Smooth muscle cell (in vitro differentiated cells): ENCODE data around the gene TESPA1. TPM values are rescaled to one million over a fixed set of nuclear protein-coding genes. Genes with fewer than 3 reads are reported as not detected.
"Not testable (repeated sequence)": the region's sequence is repeated elsewhere in the genome, so short reads cannot be mapped to it uniquely, and the experiment has no call there.

Experiments used
- DNase-seq: peaks from one replicate; lab custom pipeline; 2025; ENCODE audit not compliant: unreplicated experiment; lab: John Stamatoyannopoulos, UW
- H2AFZ ChIP-seq: fragments of 200-600 bp; sonication (generic); 2 replicates; pipeline ENCODE4 v1.6.0; 2016; ENCODE audit warnings: antibody characterized with exemption, low read depth, mild to moderate bottlenecking
- H3F3A ChIP-seq: fragments of 200-600 bp; sonication (generic); 2 replicates; pipeline ENCODE4 v1.6.0; 2017; ENCODE audit warnings: antibody characterized with exemption, low read depth
- H3K27ac ChIP-seq: fragments of 200-600 bp; sonication (generic); 2 replicates; pipeline ENCODE4 v1.5.1; 2016; ENCODE audit warnings: low read depth, mild to moderate bottlenecking
- H3K27me3 ChIP-seq: fragments of 200-600 bp; sonication (generic); 2 replicates; pipeline ENCODE4 v1.6.1; 2016; ENCODE audit warnings: low read depth, mild to moderate bottlenecking
- H3K36me3 ChIP-seq: fragments of 200-600 bp; sonication (generic); 2 replicates; pipeline ENCODE4 v1.5.1; 2016; ENCODE audit warnings: low read depth
- H3K4me1 ChIP-seq: fragments of 200-600 bp; sonication (generic); 2 replicates; pipeline ENCODE4 v1.5.1; 2016; ENCODE audit warnings: low read depth
- H3K4me2 ChIP-seq: fragments of 200-600 bp; sonication (generic); 2 replicates; pipeline ENCODE4 v1.6.0; 2016; ENCODE audit warnings: mild to moderate bottlenecking
- H3K4me3 ChIP-seq: fragments of 200-600 bp; sonication (generic); 2 replicates; pipeline ENCODE4 v1.5.1; 2016; ENCODE audit warnings: mild to moderate bottlenecking
- H3K79me2 ChIP-seq: fragments of 200-600 bp; sonication (generic); 2 replicates; pipeline ENCODE4 v1.6.0; 2016; ENCODE audit warnings: low read depth, mild to moderate bottlenecking
- H3K9ac ChIP-seq: fragments of 200-600 bp; sonication (generic); 2 replicates; pipeline ENCODE4 v1.6.0; 2016; ENCODE audit warnings: low read depth
- H3K9me3 ChIP-seq: fragments of 200-600 bp; sonication (generic); replicated peaks from 2 replicates; pipeline ENCODE4 v1.5.1; 2016; ENCODE audit warnings: low read depth
- H4K20me1 ChIP-seq: fragments of 200-600 bp; sonication (generic); 2 replicates; pipeline ENCODE4 v1.6.0; 2016; ENCODE audit warnings: low read depth
- CTCF ChIP-seq: fragments of 200-600 bp; sonication (generic); IDR thresholded peaks from 2 replicates; pipeline ENCODE4 v1.5.1; 2017; ENCODE audit warnings: borderline replicate concordance, mild to moderate bottlenecking, antibody characterized with exemption; ENCODE audit not compliant: insufficient read depth, poor library complexity, severe bottlenecking
- WGBS: methylation state at CpG from one replicate; pipeline ENCODE4 v1.1.7; 2016; ENCODE audit warnings: low lambda C conversion rate; 5-methylcytosine and 5-hydroxymethylcytosine counted together
- polyA plus RNA-seq: library from polyadenylated mRNA; unstranded; fragments of >200 nt; fragmentation: Nextera tagmentation; extraction: Ambion mirVana; gene quantifications from 2 replicates; pipeline ENCODE4 v1.2.1, GENCODE V29; 2016
- total RNA-seq: library from RNA; depleted of rRNA; stranded (reverse); fragments of >200 nt; gene quantifications from 2 replicates; pipeline ENCODE4 v1.2.3, GENCODE V29; 2014

The TESPA1 gene
- total and polyA plus RNA-seq, 2 experiments from 2014 or later = not detected

- Histone ChIP-seq H3K9me3 (no peaks in the 10 kb centered on the region), H3K4me3 (no peak overlapping the region)
- 80% methylated on average over 4 of the region's 4 CpGs for WGBS
These were observed 3.2 kb upstream of the TESPA1 start for GRCh38 chr12:54987611-54988231.

GRCh38 chr12:54986773-54987172, 2.2 kb upstream of the TESPA1 start:
- H3F3A ChIP-seq, H3K9ac ChIP-seq, H3K4me1 ChIP-seq, H3K27me3 ChIP-seq, H3K4me2 ChIP-seq, H2AFZ ChIP-seq, H3K79me2 ChIP-seq, H3K36me3 ChIP-seq, DNase-seq, H3K4me3 ChIP-seq, H3K27ac ChIP-seq, H4K20me1 ChIP-seq, H3K9me3 ChIP-seq: not testable (repeated sequence)
- 92% methylated on average over 3 of the region's 3 CpGs for WGBS

More at GRCh38 chr12:54987611-54988231, 3.2 kb upstream of the TESPA1 start:
- H3K4me2 ChIP-seq = no peak overlapping the region
- no peak overlapping the region for H2AFZ ChIP-seq
- H3K9ac ChIP-seq = no peak overlapping the region
- no peaks in the 10 kb centered on the region for H3K27me3 ChIP-seq
- DNase-seq = no peak
- TF ChIP-seq CTCF = no peak
- no peaks in the 10 kb centered on the region for H4K20me1 ChIP-seq
- no peaks in the 10 kb centered on the region for H3K4me1 ChIP-seq
- H3K36me3 ChIP-seq = no peaks in the 10 kb centered on the region
- no peak overlapping the region for H3K27ac ChIP-seq
- no peaks in the 10 kb centered on the region for H3F3A ChIP-seq
- H3K79me2 ChIP-seq = no peaks in the 10 kb centered on the region

- Histone ChIP-seq H3K79me2 (no peaks in the 10 kb centered on the region), H3K9ac (no peak overlapping the region), H3K4me3 (no peak overlapping the region), H3K4me2 (no peak overlapping the region), H3F3A (no peaks in the 10 kb centered on the region), H3K4me1 (no peaks in the 10 kb centered on the region), H2AFZ (no peak overlapping the region), H3K27me3 (no peaks in the 10 kb centered on the region), H4K20me1 (no peaks in the 10 kb centered on the region), H3K9me3 (no peaks in the 10 kb centered on the region), H3K36me3 (no peaks in the 10 kb centered on the region), H3K27ac (no peak overlapping the region)
- no peak for TF ChIP-seq CTCF
- no peak for DNase-seq
- WGBS = 92% methylated on average over 2 of the region's 2 CpGs
These were observed 943 bp downstream of the TESPA1 start for GRCh38 chr12:54983536-54984101.

- Histone ChIP-seq H4K20me1 (no peaks in the 10 kb centered on the region), H3K4me3 (no peak overlapping the region), H3K4me1 (no peaks in the 10 kb centered on the region), H3K9me3 (no peaks in the 10 kb centered on the region), H3K27me3 (no peaks in the 10 kb centered on the region), H2AFZ (no peak overlapping the region), H3K27ac (no peak overlapping the region), H3K9ac (no peak overlapping the region), H3F3A (no peaks in the 10 kb centered on the region), H3K79me2 (no peaks in the 10 kb centered on the region), H3K4me2 (no peak overlapping the region), H3K36me3 (no peaks in the 10 kb centered on the region)
- no peak for DNase-seq
- TF ChIP-seq CTCF = no peak
- WGBS = 100% methylated on average over 2 of the region's 2 CpGs
These were observed 2.8 kb downstream of the TESPA1 start for GRCh38 chr12:54981796-54982195.
